ENCODE results near the gene TCEA2. TPM values are rescaled to one million over a fixed set of nuclear protein-coding genes. Genes with fewer than 3 reads are reported as not detected.

Gene TCEA2
- total and polyA plus RNA-seq, 2 of the 13 experiments (the other 11 are each of a cell fraction or from before 2014, with no cell fraction given) = 28.1 to 33.7 TPM

DNA sequence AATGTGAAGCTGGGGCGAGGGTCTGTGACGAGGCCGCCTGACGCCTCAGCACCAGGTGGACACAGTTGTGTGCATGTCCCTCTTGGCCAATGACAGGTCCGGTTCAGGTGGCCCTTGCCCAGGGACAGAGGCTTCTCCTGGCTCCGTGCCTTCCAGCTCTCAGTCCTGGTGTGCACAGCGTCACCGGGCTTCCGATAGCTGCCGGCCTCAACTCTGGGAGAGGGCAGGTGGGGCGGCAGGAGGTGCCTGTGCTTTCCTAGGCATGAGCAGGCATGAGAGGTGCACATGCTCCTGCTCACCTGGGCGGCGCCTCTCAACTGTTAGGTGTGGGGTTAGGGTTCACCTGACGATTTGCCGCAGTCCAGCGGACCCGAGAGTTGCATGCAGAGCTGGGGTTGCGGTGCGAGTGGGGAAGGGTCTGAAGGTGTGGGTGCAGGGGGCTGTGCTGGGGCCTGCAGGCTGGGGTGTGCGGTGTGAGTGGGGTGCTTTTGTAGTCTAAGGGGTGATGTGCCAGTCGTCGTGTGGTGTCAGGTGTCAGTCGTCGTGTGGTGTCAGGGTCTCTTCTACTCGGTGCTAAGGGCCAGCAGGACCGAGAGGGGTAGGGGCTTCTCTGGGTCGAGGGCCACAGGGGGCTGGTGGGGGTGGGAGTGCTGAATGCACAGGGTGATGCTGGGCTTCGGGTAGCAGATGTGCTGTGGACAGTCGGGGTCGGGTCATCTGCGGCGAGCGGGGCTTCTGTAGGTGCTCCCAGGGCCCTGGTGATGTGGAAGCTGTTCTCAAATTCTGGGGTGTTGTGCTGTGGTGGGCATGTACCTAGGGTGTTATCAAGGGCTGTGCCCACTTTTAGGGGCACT is 9.8 kb upstream of the TCEA2 start (continued):
- no peak for TF ChIP-seq ZFP36 (IDR thresholded peaks at IDR 0.05; ENCODE audit: borderline replicate concordance, low read depth, low read length, partially characterized antibody)
- peak; percentile 55; the same call in 1 of the 2 replicates for TF ChIP-seq ZBTB25 (CRISPR knock-in tag; IDR thresholded peaks at IDR 0.05)
- TF ChIP-seq, protein P1, sequence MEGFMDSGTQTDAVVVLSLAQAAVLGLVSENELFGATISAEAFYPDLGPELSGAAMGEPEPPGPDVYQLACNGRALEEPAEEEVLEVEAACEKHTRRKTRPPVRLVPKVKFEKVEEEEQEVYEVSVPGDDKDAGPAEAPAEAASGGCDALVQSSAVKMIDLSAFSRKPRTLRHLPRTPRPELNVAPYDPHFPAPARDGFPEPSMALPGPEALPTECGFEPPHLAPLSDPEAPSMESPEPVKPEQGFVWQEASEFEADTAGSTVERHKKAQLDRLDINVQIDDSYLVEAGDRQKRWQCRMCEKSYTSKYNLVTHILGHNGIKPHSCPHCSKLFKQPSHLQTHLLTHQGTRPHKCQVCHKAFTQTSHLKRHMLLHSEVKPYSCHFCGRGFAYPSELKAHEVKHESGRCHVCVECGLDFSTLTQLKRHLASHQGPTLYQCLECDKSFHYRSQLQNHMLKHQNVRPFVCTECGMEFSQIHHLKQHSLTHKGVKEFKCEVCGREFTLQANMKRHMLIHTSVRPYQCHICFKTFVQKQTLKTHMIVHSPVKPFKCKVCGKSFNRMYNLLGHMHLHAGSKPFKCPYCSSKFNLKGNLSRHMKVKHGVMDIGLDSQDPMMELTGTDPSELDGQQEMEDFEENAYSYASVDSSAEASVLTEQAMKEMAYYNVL (CRISPR knock-in tag; IDR thresholded peaks at IDR 0.05; ENCODE audit: borderline replicate concordance) = peak; percentile 36; the same call in 1 of the 2 replicates
- no peak for TF ChIP-seq RELA (CRISPR knock-in tag; IDR thresholded peaks at IDR 0.05)
- 0 out of 2 replicates have a peak, but pooled peaks have one; percentile 51 for TF ChIP-seq SNAPC5 (CRISPR knock-in tag; IDR thresholded peaks at IDR 0.05; ENCODE audit: borderline replicate concordance)
- peak; percentile 22; the same call in 1 of the 2 replicates for TF ChIP-seq MIER3 (CRISPR knock-in tag; IDR thresholded peaks at IDR 0.05; ENCODE audit: borderline replicate concordance)
- TF ChIP-seq EP300 (IDR thresholded peaks at IDR 0.05; ENCODE audit: low read depth in 2 of 2, low read length in 2 of 2) = no peak
- TF ChIP-seq EP300 (CRISPR knock-in tag; IDR thresholded peaks at IDR 0.05; ENCODE audit: borderline replicate concordance) = peak; percentile 39; the same call in 1 of the 2 replicates
- TF ChIP-seq ZNF614 (CRISPR knock-in tag; IDR thresholded peaks at IDR 0.05; ENCODE audit: borderline replicate concordance) = peak; percentile 47; the same call in 1 of the 2 replicates
- peak; percentile 84 for TF ChIP-seq BRD4 (CRISPR knock-in tag; IDR thresholded peaks at IDR 0.05)
- no peak for TF ChIP-seq ZFP37 (CRISPR knock-in tag; IDR thresholded peaks at IDR 0.05; ENCODE audit: borderline replicate concordance)
- 0 out of 2 replicates have a peak, but pooled peaks have one; percentile 17 for TF ChIP-seq ZNF777 (CRISPR knock-in tag; IDR thresholded peaks at IDR 0.05)
- TF ChIP-seq, protein P2, sequence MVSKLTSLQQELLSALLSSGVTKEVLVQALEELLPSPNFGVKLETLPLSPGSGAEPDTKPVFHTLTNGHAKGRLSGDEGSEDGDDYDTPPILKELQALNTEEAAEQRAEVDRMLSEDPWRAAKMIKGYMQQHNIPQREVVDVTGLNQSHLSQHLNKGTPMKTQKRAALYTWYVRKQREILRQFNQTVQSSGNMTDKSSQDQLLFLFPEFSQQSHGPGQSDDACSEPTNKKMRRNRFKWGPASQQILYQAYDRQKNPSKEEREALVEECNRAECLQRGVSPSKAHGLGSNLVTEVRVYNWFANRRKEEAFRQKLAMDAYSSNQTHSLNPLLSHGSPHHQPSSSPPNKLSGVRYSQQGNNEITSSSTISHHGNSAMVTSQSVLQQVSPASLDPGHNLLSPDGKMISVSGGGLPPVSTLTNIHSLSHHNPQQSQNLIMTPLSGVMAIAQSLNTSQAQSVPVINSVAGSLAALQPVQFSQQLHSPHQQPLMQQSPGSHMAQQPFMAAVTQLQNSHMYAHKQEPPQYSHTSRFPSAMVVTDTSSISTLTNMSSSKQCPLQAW (CRISPR knock-in tag; IDR thresholded peaks at IDR 0.05) = peak; percentile 89
- TF ChIP-seq TMF1 (CRISPR knock-in tag; IDR thresholded peaks at IDR 0.05; ENCODE audit: low read depth) = peak; percentile 87
- 0 out of 2 replicates have a peak, but pooled peaks have one; percentile 38 for TF ChIP-seq ARNTL (CRISPR knock-in tag; IDR thresholded peaks at IDR 0.05)
- TF ChIP-seq POGZ (CRISPR knock-in tag; IDR thresholded peaks at IDR 0.05) = no peak
- TF ChIP-seq ZNF160 (CRISPR knock-in tag; IDR thresholded peaks at IDR 0.05) = 0 out of 2 replicates have a peak, but pooled peaks have one; percentile 39
- TF ChIP-seq MXD4 (CRISPR knock-in tag; IDR thresholded peaks at IDR 0.05) = peak; percentile 93
- peak; percentile 59; the same call in 1 of the 2 replicates for TF ChIP-seq HMG20B (CRISPR knock-in tag; conservative IDR thresholded peaks at IDR 0.05)
- peak; percentile 73; the same call in 1 of the 2 replicates for TF ChIP-seq ZNF772 (CRISPR knock-in tag; IDR thresholded peaks at IDR 0.05)
- 0 out of 2 replicates have a peak, but pooled peaks have one; percentile 38 for TF ChIP-seq ZNF30 (CRISPR knock-in tag; IDR thresholded peaks at IDR 0.05)
- TF ChIP-seq ZNF567 (CRISPR knock-in tag; IDR thresholded peaks at IDR 0.05; ENCODE audit: borderline replicate concordance) = no peak; the same call in 1 of the 2 replicates
- peak; percentile 64 for TF ChIP-seq NR2C2 (CRISPR knock-in tag; IDR thresholded peaks at IDR 0.05; ENCODE audit: borderline replicate concordance)
- no peak for TF ChIP-seq RORA (CRISPR knock-in tag; IDR thresholded peaks at IDR 0.05)
- TF ChIP-seq ZNF251 (CRISPR knock-in tag; IDR thresholded peaks at IDR 0.05) = peak; percentile 89; the same call in 1 of the 2 replicates
